MM.1S (cell line): ENCODE measurements around the gene PSRC1.

ENCODE experiments used
- DNase-seq: peaks from one replicate; pipeline ENCODE4 v3.0.0-alpha.2; 2015
- H2AFZ ChIP-seq: fragments of 300-600 bp; sonication (generic); 2 replicates; pipeline ENCODE4 v1.6.0; 2016; ENCODE audit warnings: antibody characterized with exemption, low read length
- H3F3A ChIP-seq: fragments of 300-600 bp; sonication (generic); 2 replicates; pipeline ENCODE4 v1.6.1; 2016; ENCODE audit warnings: mild to moderate bottlenecking, antibody characterized with exemption, low read length, moderate library complexity, mixed read lengths; ENCODE audit not compliant: insufficient read depth
- H3K27ac ChIP-seq: fragments of 300-600 bp; sonication (generic); 2 replicates; pipeline ENCODE4 v1.5.1; 2016; ENCODE audit warnings: mild to moderate bottlenecking, low read length
- H3K27me3 ChIP-seq: fragments of 300-600 bp; sonication (generic); replicated peaks from 2 replicates; pipeline ENCODE4 v1.6.0; 2016; ENCODE audit warnings: low read length; ENCODE audit not compliant: insufficient read depth
- H3K36me3 ChIP-seq: fragments of 300-600 bp; sonication (generic); replicated peaks from 2 replicates; pipeline ENCODE4 v1.6.1; 2016; ENCODE audit warnings: mild to moderate bottlenecking, low read length, mixed read lengths; ENCODE audit not compliant: insufficient read depth
- H3K4me1 ChIP-seq: fragments of 300-600 bp; sonication (generic); 2 replicates; pipeline ENCODE4 v1.6.1; 2016; ENCODE audit warnings: low read length, mixed read lengths
- H3K4me2 ChIP-seq: fragments of 300-600 bp; sonication (generic); 2 replicates; pipeline ENCODE4 v1.6.0; 2016; ENCODE audit warnings: low read depth, low read length
- H3K4me3 ChIP-seq: fragments of 300-600 bp; sonication (generic); 2 replicates; pipeline ENCODE4 v1.5.1; 2016; ENCODE audit warnings: low read length, mixed read lengths
- H3K79me2 ChIP-seq: fragments of 300-600 bp; sonication (generic); 2 replicates; pipeline ENCODE4 v1.6.1; 2016; ENCODE audit warnings: mixed run types, low read length, mixed read lengths
- H3K9ac ChIP-seq: fragments of 300-600 bp; sonication (generic); 2 replicates; pipeline ENCODE4 v1.6.1; 2016; ENCODE audit warnings: low read length, mixed read lengths
- H3K9me2 ChIP-seq: fragments of 300-600 bp; sonication (generic); replicated peaks from 2 replicates; pipeline ENCODE4 v1.6.1; 2016; ENCODE audit warnings: mild to moderate bottlenecking, low read length, mixed read lengths; ENCODE audit not compliant: insufficient read depth
- H3K9me3 ChIP-seq: fragments of 300-600 bp; sonication (generic); replicated peaks from 2 replicates; pipeline ENCODE4 v1.6.1; 2016; ENCODE audit warnings: mild to moderate bottlenecking, low read length, mixed read lengths; ENCODE audit not compliant: insufficient read depth
- H4K20me1 ChIP-seq: fragments of 300-600 bp; sonication (generic); 2 replicates; pipeline ENCODE4 v1.6.1; 2016; ENCODE audit warnings: mild to moderate bottlenecking, low read length, moderate library complexity, mixed read lengths; ENCODE audit not compliant: insufficient read depth
- CTCF ChIP-seq: fragments of 300-600 bp; sonication (generic); IDR thresholded peaks from 2 replicates; pipeline ENCODE4 v1.5.1; 2016; ENCODE audit warnings: antibody characterized with exemption, low read length, mixed read lengths
- EZH2 ChIP-seq: fragments of 300-600 bp; sonication (generic); optimal IDR thresholded peaks from 2 replicates; pipeline ENCODE3; 2017; ENCODE audit warnings: low read depth, mild to moderate bottlenecking, antibody characterized with exemption, low read length, mixed read lengths
- EZH2phosphoT487 ChIP-seq: fragments of 300-600 bp; sonication (generic); IDR thresholded peaks from 2 replicates; pipeline ENCODE4 v1.6.1; 2018; ENCODE audit warnings: antibody characterized with exemption, low read length

Gene PSRC1

DNA sequence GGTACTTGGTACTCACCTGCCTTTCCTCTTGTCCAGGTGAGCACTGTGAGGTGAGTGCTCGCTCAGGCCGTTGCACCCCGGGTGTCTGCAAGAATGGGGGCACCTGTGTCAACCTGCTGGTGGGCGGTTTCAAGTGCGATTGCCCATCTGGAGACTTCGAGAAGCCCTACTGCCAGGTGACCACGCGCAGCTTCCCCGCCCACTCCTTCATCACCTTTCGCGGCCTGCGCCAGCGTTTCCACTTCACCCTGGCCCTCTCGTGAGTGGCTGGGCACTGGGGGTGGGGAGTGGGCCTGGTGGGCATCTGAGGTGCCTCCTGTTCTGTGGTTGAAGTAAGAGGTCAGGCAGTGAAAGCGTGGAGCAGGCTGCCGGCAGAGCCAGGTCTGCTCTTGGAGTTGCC lies 21.9 kb downstream of the PSRC1 start:
- Histone ChIP-seq H3K4me1 (no peaks in the 10 kb centered on the region), H3K79me2 (no peaks in the 10 kb centered on the region), H3K9me3 (no peaks in the 10 kb centered on the region), H2AFZ (no peak overlapping the region), H3K4me3 (no peak overlapping the region), H3K27me3 (no peaks in the 10 kb centered on the region), H3F3A (no peaks in the 10 kb centered on the region), H3K9me2 (no peaks in the 10 kb centered on the region), H3K27ac (no peak overlapping the region), H3K36me3 (no peaks in the 10 kb centered on the region), H3K4me2 (no peak overlapping the region), H4K20me1 (no peaks in the 10 kb centered on the region), H3K9ac (no peak overlapping the region)
- no peak for TF ChIP-seq CTCF
- no peak for TF ChIP-seq EZH2phosphoT487
- no peak for TF ChIP-seq EZH2
- no peak for DNase-seq

DNA sequence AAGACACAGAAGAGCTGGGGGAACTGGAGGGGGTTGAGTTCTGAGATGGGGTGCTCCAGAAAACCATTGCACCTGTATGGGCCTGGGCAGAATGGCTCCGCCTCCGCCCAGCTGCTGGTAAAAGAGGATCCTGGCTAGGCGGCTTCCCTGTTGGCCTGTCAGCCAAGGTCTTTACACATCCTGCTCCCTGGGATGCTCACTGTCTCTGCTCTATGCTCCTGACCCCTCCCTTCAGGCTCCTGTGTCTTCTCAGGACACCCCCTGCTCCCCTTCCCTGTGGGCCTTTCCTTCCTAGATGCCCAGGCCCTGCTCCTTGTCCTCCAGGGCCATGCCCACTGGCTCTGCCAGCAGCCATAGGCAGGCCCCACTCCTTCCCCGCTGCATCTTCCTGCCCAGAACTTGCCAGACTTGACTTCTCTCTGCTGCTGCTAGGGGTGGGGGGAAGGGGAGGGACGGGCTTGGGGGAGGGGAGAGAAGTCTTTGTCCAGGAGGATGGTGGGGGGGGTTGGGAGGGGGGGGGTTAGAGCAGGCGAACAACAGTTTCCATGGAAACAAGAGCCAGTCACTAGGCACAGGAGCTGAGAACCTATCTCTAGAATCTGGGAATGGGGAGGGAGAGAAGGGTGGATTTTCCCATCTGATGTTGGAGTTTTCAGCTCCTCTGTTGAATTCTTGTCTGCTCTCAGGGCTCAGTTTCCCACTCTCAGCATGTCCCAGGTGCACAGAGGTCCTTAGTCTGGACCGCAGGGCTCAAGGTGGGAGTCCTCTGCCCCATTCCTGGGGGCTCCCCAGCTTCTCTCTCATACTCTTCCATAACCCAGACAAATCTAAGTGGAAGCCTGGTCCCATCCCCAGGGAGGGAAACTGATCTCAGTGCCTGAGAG lies 23.0 kb downstream of the PSRC1 start:
- Histone ChIP-seq H3F3A (no peaks in the 10 kb centered on the region), H3K4me1 (no peaks in the 10 kb centered on the region), H3K9me3 (no peaks in the 10 kb centered on the region), H3K79me2 (no peaks in the 10 kb centered on the region), H3K27me3 (no peaks in the 10 kb centered on the region), H3K9ac (no peak overlapping the region), H3K4me3 (no peak overlapping the region), H3K4me2 (no peak overlapping the region), H4K20me1 (no peaks in the 10 kb centered on the region), H3K9me2 (no peaks in the 10 kb centered on the region), H2AFZ (no peak overlapping the region), H3K36me3 (no peaks in the 10 kb centered on the region), H3K27ac (no peak overlapping the region)
- DNase-seq, result no peak
- no peak for TF ChIP-seq CTCF
- TF ChIP-seq EZH2, result no peak
- TF ChIP-seq EZH2phosphoT487, result no peak

DNA sequence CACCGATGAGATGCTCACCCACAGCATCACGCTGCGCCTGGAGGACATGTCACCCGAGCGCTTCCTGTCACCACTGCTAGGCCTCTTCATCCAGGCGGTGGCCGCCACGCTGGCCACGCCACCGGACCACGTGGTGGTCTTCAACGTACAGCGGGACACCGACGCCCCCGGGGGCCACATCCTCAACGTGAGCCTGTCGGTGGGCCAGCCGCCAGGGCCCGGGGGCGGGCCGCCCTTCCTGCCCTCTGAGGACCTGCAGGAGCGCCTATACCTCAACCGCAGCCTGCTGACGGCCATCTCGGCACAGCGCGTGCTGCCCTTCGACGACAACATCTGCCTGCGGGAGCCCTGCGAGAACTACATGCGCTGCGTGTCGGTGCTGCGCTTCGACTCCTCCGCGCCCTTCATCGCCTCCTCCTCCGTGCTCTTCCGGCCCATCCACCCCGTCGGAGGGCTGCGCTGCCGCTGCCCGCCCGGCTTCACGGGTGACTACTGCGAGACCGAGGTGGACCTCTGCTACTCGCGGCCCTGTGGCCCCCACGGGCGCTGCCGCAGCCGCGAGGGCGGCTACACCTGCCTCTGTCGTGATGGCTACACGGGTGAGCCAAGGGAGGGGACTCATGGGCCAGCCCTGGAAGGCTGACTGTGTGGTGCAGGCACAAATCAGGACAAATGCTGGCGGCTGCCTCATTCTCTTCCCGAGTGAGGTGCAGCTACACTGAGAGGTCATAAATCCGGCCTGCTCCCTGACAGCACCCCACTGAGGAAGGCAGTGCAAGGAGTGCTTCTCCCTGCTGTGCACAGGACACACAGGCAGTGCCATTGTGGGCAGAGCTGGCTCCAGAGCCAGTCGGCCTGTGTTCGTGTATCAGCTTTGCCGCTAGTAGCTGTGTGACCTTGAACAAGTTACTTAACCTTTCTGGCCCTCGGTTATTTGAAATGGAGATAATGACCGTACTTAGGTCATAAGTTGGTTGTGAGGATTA lies 24.2 kb downstream of the PSRC1 start:
- H2AFZ ChIP-seq, result no peak overlapping the region
- no peak overlapping the region for H3K9ac ChIP-seq
- no peaks in the 10 kb centered on the region for H3K4me1 ChIP-seq
- H4K20me1 ChIP-seq, result no peaks in the 10 kb centered on the region
- H3K4me3 ChIP-seq, result no peak overlapping the region
- no peaks in the 10 kb centered on the region for H3K9me3 ChIP-seq
- H3F3A ChIP-seq, result no peaks in the 10 kb centered on the region
- H3K36me3 ChIP-seq, result no peaks in the 10 kb centered on the region
- no peak for DNase-seq
- no peak for TF ChIP-seq EZH2phosphoT487
- no peak for TF ChIP-seq CTCF
- no peak for TF ChIP-seq EZH2
- no peak overlapping the region for H3K27ac ChIP-seq
- H3K27me3 ChIP-seq, result no peaks in the 10 kb centered on the region
- no peak overlapping the region for H3K4me2 ChIP-seq
- H3K9me2 ChIP-seq, result no peaks in the 10 kb centered on the region
- H3K79me2 ChIP-seq, result no peaks in the 10 kb centered on the region
